Heart left ventricle (tissue), 16 donors: ENCODE results near the gene GPR65. TPM values are rescaled to one million over a fixed set of nuclear protein-coding genes. Genes with fewer than 3 reads are reported as not detected.

Experiments used
- ATAC-seq, 4 donors: fragments of 200-7000 bp; cut with Tn5 transposase; one replicate each; pipeline ENCODE4 v1.9.1; 2020 to 2022; ENCODE audit warnings: moderate library complexity in 4 of 4, mild to moderate bottlenecking in 3 of 4, moderate number of reproducible peaks in 1 of 4
- DNase-seq, 5 donors: peaks; one replicate each; pipeline ENCODE4 v3.0.0-alpha.2; 2020
- H3K27ac ChIP-seq, 12 donors: fragments of 200-600 bp; sonication (generic) in 4 of 12; one replicate each; pipeline versions ENCODE4 v1.5.0 to v1.8.0; 2016 to 2022; ENCODE audit warnings: mild to moderate bottlenecking in 2 of 12
- H3K27me3 ChIP-seq, 9 donors: fragments of 200-600 bp; sonication (generic) in 2 of 9; one replicate each; pipeline versions ENCODE4 v1.5.1 to v1.8.0; 2016 to 2022; ENCODE audit warnings: mild to moderate bottlenecking in 3 of 9
- H3K36me3 ChIP-seq, 9 donors: fragments of 200-600 bp; sonication (generic) in 2 of 9; one replicate each; pipeline versions ENCODE4 v1.5.0 to v1.8.0; 2018 to 2022; ENCODE audit warnings: mild to moderate bottlenecking in 2 of 9
- H3K4me1 ChIP-seq, 12 donors: fragments of 200-600 bp; sonication (generic) in 4 of 12; one replicate each; pipeline versions ENCODE4 v1.5.0 to v1.8.0; 2016 to 2022; ENCODE audit warnings: mild to moderate bottlenecking in 3 of 12
- H3K4me3 ChIP-seq, 12 donors: fragments of 200-600 bp; sonication (generic) in 4 of 12; one replicate each; pipeline versions ENCODE4 v1.5.0 to v1.8.0; 2017 to 2022; ENCODE audit warnings: mild to moderate bottlenecking in 9 of 12, moderate library complexity in 4 of 12
- H3K9me3 ChIP-seq, 12 donors: fragments of 200-600 bp; sonication (generic) in 4 of 12; one replicate each; pipeline versions ENCODE4 v1.5.0 to v1.8.0; 2016 to 2022; ENCODE audit warnings: mild to moderate bottlenecking in 1 of 12
- POLR2A ChIP-seq, 2 donors: fragments of 450-650 bp; IDR thresholded peaks; one replicate each; pipeline ENCODE4 v1.6.1; 2017; ENCODE audit warnings: antibody characterized with exemption in 2 of 2, mild to moderate bottlenecking in 2 of 2, moderate library complexity in 2 of 2
- WGBS, 4 donors: extraction: QIAGEN DNeasy Blood & Tissue Kit in 2 of 4; methylation state at CpG; one replicate each; pipeline versions ENCODE4 v1.1.5 to v1.1.7; 2013 to 2018; 5-methylcytosine and 5-hydroxymethylcytosine counted together
- intact Hi-C, 10 donors: fragments of 100-400 bp; cut with DNase I; formaldehyde crosslinking; loops; one replicate each; pipeline versions ENCODE4 v1.11.1 to v1.14.2; 2022
- polyA plus RNA-seq, 2 donors: library from polyadenylated mRNA; stranded (reverse); fragments of 200-250 nt; gene quantifications; one replicate each; pipeline ENCODE4 v1.2.3, GENCODE V29; 2013
- total RNA-seq, 9 donors: library from RNA; depleted of rRNA in 2 of 9; stranded (reverse); fragments of >200 nt in 2 of 9; fragmentation: NEBNext Ultra II Directional in 3 of 9; extraction: Animal tissue kit (Norgen Biotek cat#: 25700) in 3 of 9; gene quantifications; one replicate each; pipeline versions ENCODE4 v1.1.0 to v1.2.4, GENCODE V29; 2016 to 2023
- TF ChIP-seq, protein P1 (sequence below), 12 donors: fragments of 200-600 bp; sonication (generic) in 4 of 12; IDR thresholded peaks; one replicate each; pipeline versions ENCODE4 v1.5.0 to v1.8.0; 2018 to 2022; ENCODE audit warnings: antibody characterized with exemption in 12 of 12, mild to moderate bottlenecking in 5 of 12
- donor health status: ischemic (EF 13 %, LVEDD 7.1; RV severe dilation, severe dysfunction).
- donor health status: healthy with polysubstance abuse.
- donor health status: DM: no; HTN: yes; CAD: no.
- donor health status: DM: no; HTN: no; CAD: no.
- donor health status: ischemic (EF 25% LVEDD 6.9; RV normal size, moderate dysfunction).
- donor health status: ischemic (EF 25% LVEDD 5.7; RV mildly dilated, moderate dysfunction).
- donor health status: healthy.
- donor health status: DM: yes; HTN: yes; CAD: no.
- donor health status: ischemic (EF 35%, LVEDD 5.7; RV mildly dilated, moderate dysfunction).
- donor health status: nonischemic (EF 11% LVEDD 7.7; RV severe dilation, severe dysfunction).
- donor health status: DM: yes; HTN: yes; CAD: no.
- donor health status: PGD.
- donor health status: ischemic (EF 29% LVEDD 5.4; RV normal size, mild dysfunction).
- donor health status: nonischemic (EF 23%, LVEDD 6.1; RV moderate dilation, normal function).

Gene GPR65
- total and polyA plus RNA-seq, 11 donors = 0.15 to 7.9 (median 0.35) TPM

GRCh38 chr14:88032373-88032772 is 27.4 kb downstream of the GPR65 start:
- peaks cover 0 to 12% (median 0%) of the 10 kb centered on the region in 9 donors for H3K27me3 ChIP-seq
- no peak for DNase-seq
- H3K36me3 ChIP-seq = no peaks in the 10 kb centered on the region
- WGBS, 4 donors = 91 to 100% (median 95%) methylated on average over 1 of the region's 1 CpG
- intact Hi-C loops = no loop called here
- H3K9me3 ChIP-seq = no peaks in the 10 kb centered on the region
- peaks cover 0 to 34% (median 0%) of the 10 kb centered on the region in 12 donors for H3K4me1 ChIP-seq
- H3K27ac ChIP-seq = peak overlapping the region in 1 of 12 donors; percentile 22
- TF ChIP-seq POLR2A (IDR thresholded peaks at IDR 0.05) = no peak
- TF ChIP-seq, protein P1, sequence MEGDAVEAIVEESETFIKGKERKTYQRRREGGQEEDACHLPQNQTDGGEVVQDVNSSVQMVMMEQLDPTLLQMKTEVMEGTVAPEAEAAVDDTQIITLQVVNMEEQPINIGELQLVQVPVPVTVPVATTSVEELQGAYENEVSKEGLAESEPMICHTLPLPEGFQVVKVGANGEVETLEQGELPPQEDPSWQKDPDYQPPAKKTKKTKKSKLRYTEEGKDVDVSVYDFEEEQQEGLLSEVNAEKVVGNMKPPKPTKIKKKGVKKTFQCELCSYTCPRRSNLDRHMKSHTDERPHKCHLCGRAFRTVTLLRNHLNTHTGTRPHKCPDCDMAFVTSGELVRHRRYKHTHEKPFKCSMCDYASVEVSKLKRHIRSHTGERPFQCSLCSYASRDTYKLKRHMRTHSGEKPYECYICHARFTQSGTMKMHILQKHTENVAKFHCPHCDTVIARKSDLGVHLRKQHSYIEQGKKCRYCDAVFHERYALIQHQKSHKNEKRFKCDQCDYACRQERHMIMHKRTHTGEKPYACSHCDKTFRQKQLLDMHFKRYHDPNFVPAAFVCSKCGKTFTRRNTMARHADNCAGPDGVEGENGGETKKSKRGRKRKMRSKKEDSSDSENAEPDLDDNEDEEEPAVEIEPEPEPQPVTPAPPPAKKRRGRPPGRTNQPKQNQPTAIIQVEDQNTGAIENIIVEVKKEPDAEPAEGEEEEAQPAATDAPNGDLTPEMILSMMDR (IDR thresholded peaks at IDR 0.05) = no peak
- H3K4me3 ChIP-seq = no peak overlapping the region
- no peak for ATAC-seq

- ATAC-seq = no peak
- 50 to 71% (median 57%) methylated on average over 2 of the region's 2 CpGs for WGBS, 4 donors
- Histone ChIP-seq H3K27ac (no peak overlapping the region), H3K36me3 (no peaks in the 10 kb centered on the region), H3K9me3 (no peaks in the 10 kb centered on the region), H3K27me3 (peaks cover 0 to 14% (median 0%) of the 10 kb centered on the region in 9 donors), H3K4me1 (peaks cover 0 to 32% (median 0%) of the 10 kb centered on the region in 12 donors), H3K4me3 (no peak overlapping the region)
- TF ChIP-seq POLR2A (IDR thresholded peaks at IDR 0.05) = no peak
- TF ChIP-seq, protein P1 (IDR thresholded peaks at IDR 0.05) = no peak
- DNase-seq = no peak
- intact Hi-C loops = no loop called here
Observed at GRCh38 chr14:88034076-88034475, 29.1 kb downstream of the GPR65 start.

- WGBS, 4 donors = 74 to 83% (median 78%) methylated on average over 2 of the region's 2 CpGs
- Histone ChIP-seq H3K4me3 (no peak overlapping the region), H3K27me3 (peaks cover 0 to 18% (median 0%) of the 10 kb centered on the region in 9 donors), H3K4me1 (peaks cover 0 to 16% (median 0%) of the 10 kb centered on the region in 12 donors), H3K9me3 (no peaks in the 10 kb centered on the region), H3K27ac (no peak overlapping the region), H3K36me3 (no peaks in the 10 kb centered on the region)
- TF ChIP-seq, protein P1 (IDR thresholded peaks at IDR 0.05) = no peak
- no peak for TF ChIP-seq POLR2A (IDR thresholded peaks at IDR 0.05)
- DNase-seq (no peak), ATAC-seq (no peak)
- intact Hi-C loops = no loop called here
Observed at GRCh38 chr14:88036422-88036821, 31.5 kb downstream of the GPR65 start.

DNA sequence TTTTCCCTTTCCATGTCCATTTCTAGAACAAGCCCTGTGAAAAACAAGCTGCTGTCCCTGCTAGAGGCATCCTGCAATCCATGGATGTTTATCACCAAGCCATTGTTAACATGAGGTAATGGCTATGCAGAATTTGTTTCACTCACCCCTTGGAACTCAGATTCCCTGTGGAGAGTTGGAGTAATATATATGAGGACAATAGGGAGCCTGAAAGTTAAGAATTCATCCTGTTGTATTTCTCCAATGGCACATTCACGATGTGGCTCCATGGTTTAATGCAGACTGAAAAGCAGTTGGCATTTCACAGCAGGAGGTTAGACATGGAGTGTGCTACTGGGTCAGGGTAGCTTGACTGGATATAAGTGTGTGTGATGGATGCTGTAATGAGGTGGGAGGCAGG is 32.4 kb downstream of the GPR65 start:
- H3K36me3 ChIP-seq = no peaks in the 10 kb centered on the region
- peaks cover 0 to 18% (median 0%) of the 10 kb centered on the region in 9 donors for H3K27me3 ChIP-seq
- H3K4me3 ChIP-seq = no peak overlapping the region
- peaks cover 0 to 11% (median 0%) of the 10 kb centered on the region in 12 donors for H3K4me1 ChIP-seq
- ATAC-seq = no peak
- DNase-seq = no peak
- no peak overlapping the region for H3K27ac ChIP-seq
- no peaks in the 10 kb centered on the region for H3K9me3 ChIP-seq
- intact Hi-C loops = no loop called here
- WGBS, 4 donors = 76 to 91% (median 82%) methylated on average over 1 of the region's 1 CpG
- TF ChIP-seq, protein P1 (IDR thresholded peaks at IDR 0.05) = no peak
- no peak for TF ChIP-seq POLR2A (IDR thresholded peaks at IDR 0.05)
